PFSK-1 (cell line): ENCODE measurements around the gene SRP54.

Experiments
- FOXP2 ChIP-seq: optimal IDR thresholded peaks from 2 replicates; pipeline ENCODE3; 2011; ENCODE audit warnings: borderline replicate concordance, control low read depth, inconsistent platforms; ENCODE audit not compliant: insufficient read depth; ENCODE audit errors: extremely low read length, extremely low read depth
- POLR2AphosphoS5 ChIP-seq: IDR thresholded peaks from 2 replicates; pipeline ENCODE4 v1.6.1; 2012; ENCODE audit warnings: low read depth, mild to moderate bottlenecking, control low read depth, low read length, moderate library complexity
- SIN3A ChIP-seq: IDR thresholded peaks from 2 replicates; pipeline ENCODE4 v1.6.1; 2012; ENCODE audit warnings: mild to moderate bottlenecking, low read length, moderate library complexity, borderline replicate concordance; ENCODE audit not compliant: insufficient read depth
- TAF1 ChIP-seq: IDR thresholded peaks from 2 replicates; pipeline ENCODE4 v1.6.1; 2012; ENCODE audit warnings: low read length, control low read depth, borderline replicate concordance; ENCODE audit not compliant: insufficient read depth
- TF ChIP-seq, protein P1 (sequence below), 2 experiments: IDR thresholded peaks; 2 replicates each; pipeline versions ENCODE4 v1.6.1 to v1.8.0; 2011 to 2012; ENCODE audit warnings: low read depth in 2 of 2, low read length in 2 of 2, control low read depth in 1 of 2, inconsistent platforms in 1 of 2, mild to moderate bottlenecking in 1 of 2, moderate library complexity in 1 of 2; ENCODE audit not compliant: insufficient read depth in 1 of 2

Gene SRP54

DNA sequence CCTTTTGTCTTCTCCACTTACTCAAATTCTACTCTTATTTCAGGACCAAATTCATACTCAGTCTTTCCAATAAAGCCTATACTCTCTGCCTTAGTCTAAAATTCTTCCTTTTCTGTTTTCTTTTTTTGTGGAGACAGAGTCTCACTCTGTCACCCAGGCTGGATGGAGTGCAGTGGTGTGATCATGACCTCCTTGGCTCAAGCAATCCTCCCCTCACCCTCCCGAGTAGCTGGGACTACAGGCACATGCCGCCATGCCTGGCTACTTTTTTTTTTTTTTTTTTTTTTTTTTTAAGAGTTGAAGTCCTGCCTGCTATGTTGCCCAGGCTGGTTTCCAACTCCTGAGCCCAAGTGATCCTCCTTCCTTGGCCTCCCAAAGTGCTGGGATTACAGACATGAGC is 11.9 kb downstream of the SRP54 start:
- TF ChIP-seq POLR2AphosphoS5 (no peak), SIN3A (no peak), FOXP2 (no peak), TAF1 (no peak)
- TF ChIP-seq, protein P1, sequence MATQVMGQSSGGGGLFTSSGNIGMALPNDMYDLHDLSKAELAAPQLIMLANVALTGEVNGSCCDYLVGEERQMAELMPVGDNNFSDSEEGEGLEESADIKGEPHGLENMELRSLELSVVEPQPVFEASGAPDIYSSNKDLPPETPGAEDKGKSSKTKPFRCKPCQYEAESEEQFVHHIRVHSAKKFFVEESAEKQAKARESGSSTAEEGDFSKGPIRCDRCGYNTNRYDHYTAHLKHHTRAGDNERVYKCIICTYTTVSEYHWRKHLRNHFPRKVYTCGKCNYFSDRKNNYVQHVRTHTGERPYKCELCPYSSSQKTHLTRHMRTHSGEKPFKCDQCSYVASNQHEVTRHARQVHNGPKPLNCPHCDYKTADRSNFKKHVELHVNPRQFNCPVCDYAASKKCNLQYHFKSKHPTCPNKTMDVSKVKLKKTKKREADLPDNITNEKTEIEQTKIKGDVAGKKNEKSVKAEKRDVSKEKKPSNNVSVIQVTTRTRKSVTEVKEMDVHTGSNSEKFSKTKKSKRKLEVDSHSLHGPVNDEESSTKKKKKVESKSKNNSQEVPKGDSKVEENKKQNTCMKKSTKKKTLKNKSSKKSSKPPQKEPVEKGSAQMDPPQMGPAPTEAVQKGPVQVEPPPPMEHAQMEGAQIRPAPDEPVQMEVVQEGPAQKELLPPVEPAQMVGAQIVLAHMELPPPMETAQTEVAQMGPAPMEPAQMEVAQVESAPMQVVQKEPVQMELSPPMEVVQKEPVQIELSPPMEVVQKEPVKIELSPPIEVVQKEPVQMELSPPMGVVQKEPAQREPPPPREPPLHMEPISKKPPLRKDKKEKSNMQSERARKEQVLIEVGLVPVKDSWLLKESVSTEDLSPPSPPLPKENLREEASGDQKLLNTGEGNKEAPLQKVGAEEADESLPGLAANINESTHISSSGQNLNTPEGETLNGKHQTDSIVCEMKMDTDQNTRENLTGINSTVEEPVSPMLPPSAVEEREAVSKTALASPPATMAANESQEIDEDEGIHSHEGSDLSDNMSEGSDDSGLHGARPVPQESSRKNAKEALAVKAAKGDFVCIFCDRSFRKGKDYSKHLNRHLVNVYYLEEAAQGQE (IDR thresholded peaks at IDR 0.05; ENCODE audit: insufficient read depth in 1 of 2, low read depth in 2 of 2, low read length in 2 of 2) = no peak

DNA sequence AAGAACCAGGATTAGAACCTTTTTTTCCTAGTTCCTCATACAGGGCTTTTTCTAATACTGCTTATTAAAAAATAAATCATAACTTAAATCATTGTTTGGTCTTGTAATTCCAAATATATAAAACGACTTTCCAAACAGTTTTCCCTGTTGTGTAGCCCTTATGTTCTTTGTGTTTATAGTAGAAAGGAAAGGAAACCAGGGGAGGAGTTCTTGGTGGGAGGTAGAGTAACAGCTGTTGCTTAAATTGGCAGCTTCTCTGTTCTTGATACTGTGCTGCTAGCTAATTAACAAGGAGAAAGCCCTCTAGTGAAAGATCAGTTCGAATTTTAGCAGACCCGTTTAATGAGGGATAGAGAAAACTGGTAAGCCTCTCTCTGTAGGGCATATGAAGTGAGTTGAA is 15.0 kb downstream of the SRP54 start:
- TF ChIP-seq, protein P1 (IDR thresholded peaks at IDR 0.05; ENCODE audit: insufficient read depth in 1 of 2, low read depth in 2 of 2, low read length in 2 of 2) = no peak
- TF ChIP-seq TAF1 = no peak
- no peak for TF ChIP-seq POLR2AphosphoS5
- no peak for TF ChIP-seq SIN3A
- no peak for TF ChIP-seq FOXP2

DNA sequence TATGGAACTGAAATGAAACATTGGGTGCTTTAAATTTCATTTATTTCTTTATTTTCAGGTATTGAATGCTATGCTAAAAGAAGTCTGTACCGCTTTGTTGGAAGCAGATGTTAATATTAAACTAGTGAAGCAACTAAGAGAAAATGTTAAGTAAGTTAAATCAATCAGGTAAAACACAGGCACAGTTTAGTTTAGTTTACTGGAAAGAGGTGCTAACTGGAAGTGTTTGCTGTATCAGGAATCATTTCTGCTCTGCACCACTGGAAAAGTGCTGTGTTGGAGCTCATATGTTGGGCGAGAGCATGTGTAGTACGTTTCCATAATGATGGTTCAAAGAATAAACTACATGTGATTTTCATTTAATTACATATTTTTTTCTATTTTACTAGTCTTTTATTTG is 16.7 kb downstream of the SRP54 start:
- no peak for TF ChIP-seq POLR2AphosphoS5
- no peak for TF ChIP-seq SIN3A
- TF ChIP-seq FOXP2 = no peak
- no peak for TF ChIP-seq TAF1
- TF ChIP-seq, protein P1 (IDR thresholded peaks at IDR 0.05; ENCODE audit: insufficient read depth in 1 of 2, low read depth in 2 of 2, low read length in 2 of 2) = no peak

DNA sequence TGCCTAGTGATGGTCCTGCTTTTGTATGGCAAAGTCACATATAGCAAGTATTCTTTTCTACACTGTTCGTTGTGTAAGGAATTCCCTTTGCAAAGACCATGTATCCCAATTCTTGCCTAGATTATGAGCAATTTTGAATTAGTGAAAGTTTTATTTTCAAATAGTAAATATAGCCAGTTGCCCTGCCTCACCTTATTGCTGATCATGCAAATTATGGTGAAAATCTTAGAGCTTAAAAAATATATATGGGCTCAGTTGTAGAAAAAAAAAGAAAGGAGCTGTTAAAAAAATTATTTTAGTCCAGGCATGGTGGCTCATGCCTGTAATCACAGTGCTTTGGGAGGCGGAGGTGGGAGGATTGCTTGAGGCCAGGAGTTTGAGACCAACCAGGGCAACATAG is 18.8 kb downstream of the SRP54 start:
- TF ChIP-seq TAF1 (no peak), FOXP2 (no peak)
- TF ChIP-seq, protein P1 (IDR thresholded peaks at IDR 0.05; ENCODE audit: insufficient read depth in 1 of 2, low read depth in 2 of 2, low read length in 2 of 2) = no peak

DNA sequence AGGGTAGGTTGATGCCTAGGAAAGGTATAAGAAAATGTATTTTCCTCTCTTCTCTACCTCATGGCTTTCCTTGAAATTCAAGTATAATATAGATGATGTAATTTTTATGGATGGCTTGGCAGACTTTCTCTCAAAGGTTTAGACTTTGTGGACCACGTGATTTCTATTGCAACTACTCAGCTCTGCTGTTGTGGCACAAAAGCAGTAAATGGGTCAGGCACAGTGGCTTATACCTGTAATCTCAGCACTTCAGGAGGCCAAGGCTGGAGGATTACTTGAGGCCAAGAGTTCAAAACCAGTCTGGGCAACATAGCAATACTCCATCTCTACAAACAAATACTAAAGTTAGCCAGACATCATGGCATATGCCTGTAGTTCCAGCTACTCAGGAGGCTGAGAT is 22.0 kb downstream of the SRP54 start:
- no peak for TF ChIP-seq POLR2AphosphoS5
- no peak for TF ChIP-seq SIN3A

DNA sequence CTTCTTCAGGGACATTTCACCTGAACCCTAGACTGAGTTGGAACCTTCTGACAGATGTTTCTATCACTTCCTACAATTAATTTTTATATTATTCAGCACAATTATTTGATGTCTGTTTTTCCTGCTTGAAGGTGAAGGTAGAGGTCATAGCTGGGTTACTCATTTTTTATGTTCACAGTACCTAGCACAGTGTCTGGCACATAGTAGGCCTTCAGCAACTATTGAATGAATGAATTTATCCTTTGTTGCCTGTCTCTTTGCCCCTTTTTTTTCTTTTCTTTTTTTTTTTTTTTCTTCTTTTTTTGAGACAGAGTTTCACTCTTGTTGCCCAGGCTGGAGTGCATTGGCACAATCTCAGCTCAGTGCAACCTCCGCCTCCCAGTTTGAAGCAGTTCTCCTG is 33.8 kb downstream of the SRP54 start:
- TF ChIP-seq FOXP2 (no peak), SIN3A (no peak), POLR2AphosphoS5 (no peak), TAF1 (no peak)
- TF ChIP-seq, protein P1 (IDR thresholded peaks at IDR 0.05; ENCODE audit: insufficient read depth in 1 of 2, low read depth in 2 of 2, low read length in 2 of 2) = no peak
